Activated CD4-positive, alpha-beta T cell treated with anti-CD3 and anti-CD28 coated beads for 48 hours (primary cell): ENCODE data around the gene NUP37.
"Not testable (repeated sequence)": the region's sequence is repeated elsewhere in the genome, so short reads cannot be mapped to it uniquely, and the experiment has no call there.

Experiments used
- DNase-seq: peaks from one replicate; pipeline ENCODE4 v3.0.0-alpha.2; 2020

NUP37 gene

GRCh38 chr12:102119674-102120563 is at the start of gene NUP37, which contains the start of gene PARPBP:
TSS of gene NUP37 (minus strand) at chr12:102120114. CDS start at chr12:102118518, 1,596 bp downstream.
TSS of gene PARPBP (plus strand) at chr12:102120183. CDS start at chr12:102123889, 3,706 bp downstream.
- peak; percentile 94 for DNase-seq

GRCh38 chr12:102167821-102168604 is 48.1 kb upstream of the NUP37 start:
- no peak for DNase-seq

GRCh38 chr12:102163383-102163782 is 43.5 kb upstream of the NUP37 start:
- DNase-seq = no peak

GRCh38 chr12:102155206-102155605 is 35.3 kb upstream of the NUP37 start:
- not testable (repeated sequence) for DNase-seq

- DNase-seq = not testable (repeated sequence)
Observed at GRCh38 chr12:102147062-102147587, 27.2 kb upstream of the NUP37 start.

GRCh38 chr12:102144221-102144620 is 24.3 kb upstream of the NUP37 start:
- no peak for DNase-seq

GRCh38 chr12:102142866-102143373 is 23.0 kb upstream of the NUP37 start:
- not testable (repeated sequence) for DNase-seq

GRCh38 chr12:102137619-102138018 is 17.7 kb upstream of the NUP37 start:
- not testable (repeated sequence) for DNase-seq

- not testable (repeated sequence) for DNase-seq
Observed at GRCh38 chr12:102131442-102131841, 11.5 kb upstream of the NUP37 start.

- DNase-seq = not testable (repeated sequence)
Observed at GRCh38 chr12:102130720-102131119, 10.8 kb upstream of the NUP37 start.

- not testable (repeated sequence) for DNase-seq
Observed at GRCh38 chr12:102121328-102121727, 1.4 kb upstream of the NUP37 start.

GRCh38 chr12:102120886-102121285 is 972 bp upstream of the NUP37 start:
- DNase-seq = peak; percentile 8

GRCh38 chr12:102120564-102120873 is 605 bp upstream of the NUP37 start:
- no peak for DNase-seq

GRCh38 chr12:102118874-102119273 is 1.0 kb downstream of the NUP37 start:
- no peak for DNase-seq

- DNase-seq = no peak
Observed at GRCh38 chr12:102116392-102116791, 3.5 kb downstream of the NUP37 start.

- no peak for DNase-seq
Observed at GRCh38 chr12:102114212-102114611, 5.7 kb downstream of the NUP37 start.

GRCh38 chr12:102110782-102111181 is 9.1 kb downstream of the NUP37 start:
- DNase-seq = no peak

GRCh38 chr12:102107970-102108369 is 11.9 kb downstream of the NUP37 start:
- DNase-seq = no peak

- DNase-seq = no peak
Observed at GRCh38 chr12:102106905-102107304, 13.0 kb downstream of the NUP37 start.

- DNase-seq = no peak
Observed at GRCh38 chr12:102096855-102097254, 23.1 kb downstream of the NUP37 start.

GRCh38 chr12:102095677-102096263 is 24.1 kb downstream of the NUP37 start:
- DNase-seq = no peak

- no peak for DNase-seq
Observed at GRCh38 chr12:102093319-102093718, 26.6 kb downstream of the NUP37 start.
